OCI-LY3 (cell line): ENCODE data around the gene WWOX.

ENCODE experiments used
- H2AFZ ChIP-seq: fragments of 200-600, 300-600 bp; shearing (Covaris generic); 2 replicates; pipeline ENCODE4 v1.6.0; 2014; ENCODE audit warnings: antibody characterized with exemption, low read depth, low read length
- H3K27ac ChIP-seq: fragments of 200-600, 300-600 bp; sonication (generic); 2 replicates; pipeline ENCODE4 v1.5.1; 2014; ENCODE audit warnings: mild to moderate bottlenecking, low read length, moderate library complexity, mixed read lengths
- H3K27me3 ChIP-seq: fragments of 200-600, 300-600 bp; sonication (generic); 2 replicates; pipeline ENCODE4 v1.6.1; 2014; ENCODE audit warnings: low read depth, low read length, mixed read lengths
- H3K36me3 ChIP-seq: fragments of 200-600, 300-600 bp; sonication (generic); replicated peaks from 2 replicates; pipeline ENCODE3; 2014; ENCODE audit warnings: low read depth, low read length, mixed read lengths
- H3K4me1 ChIP-seq: fragments of 300-600, 200-600 bp; sonication (generic); 2 replicates; pipeline ENCODE4 v1.6.1; 2014; ENCODE audit warnings: low read length, mixed read lengths
- H3K4me2 ChIP-seq: fragments of 200-600, 300-600 bp; sonication (generic); 2 replicates; pipeline ENCODE4 v1.6.1; 2014; ENCODE audit warnings: low read length, mixed read lengths
- H3K4me3 ChIP-seq: fragments of 300-600, 200-600 bp; sonication (generic); 2 replicates; pipeline ENCODE4 v1.5.1; 2014; ENCODE audit warnings: antibody characterized with exemption, mild to moderate bottlenecking, low read length, moderate library complexity
- H3K79me2 ChIP-seq: fragments of 300-600, 200-600 bp; shearing (Covaris generic); 2 replicates; pipeline ENCODE4 v1.6.1; 2014; ENCODE audit warnings: mild to moderate bottlenecking, low read length, mixed read lengths
- H3K9ac ChIP-seq: fragments of 300-600, 200-600 bp; shearing (Covaris generic); 2 replicates; pipeline ENCODE4 v1.6.0; 2014; ENCODE audit warnings: mild to moderate bottlenecking, low read length, moderate library complexity
- H3K9me3 ChIP-seq: fragments of 200-600, 300-600 bp; shearing (Covaris generic); 2 replicates; pipeline ENCODE4 v1.6.1; 2014; ENCODE audit warnings: low read length, mixed read lengths; ENCODE audit not compliant: insufficient read depth
- H4K20me1 ChIP-seq: fragments of 200-600, 300-600 bp; sonication (generic); 2 replicates; pipeline ENCODE4 v1.6.1; 2016; ENCODE audit warnings: low read length, mixed read lengths; ENCODE audit not compliant: insufficient read depth
- CTCF ChIP-seq: fragments of 200-600, 300-600 bp; sonication (generic); IDR thresholded peaks from 2 replicates; pipeline ENCODE4 v1.5.1; 2014; ENCODE audit warnings: antibody characterized with exemption, low read length, low read depth
- EZH2phosphoT487 ChIP-seq: fragments of 200-600 bp; shearing (Covaris generic); IDR thresholded peaks from 2 replicates; pipeline ENCODE4 v1.6.1; 2018; ENCODE audit warnings: antibody characterized with exemption, mixed run types, low read depth

The WWOX gene

GRCh38 chr16:79184464-79185030 is 1085.1 kb downstream of the WWOX start:
- no peaks in the 10 kb centered on the region for H4K20me1 ChIP-seq
- no peak overlapping the region for H2AFZ ChIP-seq
- no peaks in the 10 kb centered on the region for H3K36me3 ChIP-seq
- H3K9me3 ChIP-seq = no peaks in the 10 kb centered on the region
- peaks cover 8% of the 10 kb centered on the region; the same call in 1 of the 2 replicates for H3K27me3 ChIP-seq
- no peak overlapping the region for H3K9ac ChIP-seq
- H3K27ac ChIP-seq = no peak overlapping the region
- H3K4me2 ChIP-seq = no peak overlapping the region
- no peaks in the 10 kb centered on the region for H3K79me2 ChIP-seq
- H3K4me1 ChIP-seq = no peaks in the 10 kb centered on the region
- no peak overlapping the region for H3K4me3 ChIP-seq
- no peak for TF ChIP-seq EZH2phosphoT487
- TF ChIP-seq CTCF = no peak

GRCh38 chr16:79185711-79186110 is 1086.3 kb downstream of the WWOX start:
- H2AFZ ChIP-seq = no peak overlapping the region
- H3K4me3 ChIP-seq = no peak overlapping the region
- no peaks in the 10 kb centered on the region for H3K4me1 ChIP-seq
- peaks cover 8% of the 10 kb centered on the region; the same call in 1 of the 2 replicates for H3K27me3 ChIP-seq
- no peaks in the 10 kb centered on the region for H4K20me1 ChIP-seq
- no peaks in the 10 kb centered on the region for H3K36me3 ChIP-seq
- H3K27ac ChIP-seq = no peak overlapping the region
- no peaks in the 10 kb centered on the region for H3K9me3 ChIP-seq
- no peak overlapping the region for H3K4me2 ChIP-seq
- H3K9ac ChIP-seq = no peak overlapping the region
- no peaks in the 10 kb centered on the region for H3K79me2 ChIP-seq
- TF ChIP-seq CTCF = no peak
- TF ChIP-seq EZH2phosphoT487 = no peak

- Histone ChIP-seq H3K27me3 (peaks cover 8% of the 10 kb centered on the region; the same call in 1 of the 2 replicates), H4K20me1 (no peaks in the 10 kb centered on the region), H3K36me3 (no peaks in the 10 kb centered on the region), H3K4me2 (no peak overlapping the region), H3K9me3 (no peaks in the 10 kb centered on the region), H3K4me1 (no peaks in the 10 kb centered on the region), H3K9ac (no peak overlapping the region), H2AFZ (no peak overlapping the region), H3K27ac (no peak overlapping the region), H3K4me3 (no peak overlapping the region), H3K79me2 (no peaks in the 10 kb centered on the region)
- TF ChIP-seq EZH2phosphoT487 = no peak
Observed at GRCh38 chr16:79186196-79186595, 1086.7 kb downstream of the WWOX start.

- Histone ChIP-seq H3K4me3 (no peak overlapping the region), H3K9me3 (no peaks in the 10 kb centered on the region)
Observed at GRCh38 chr16:79188115-79188738, 1088.8 kb downstream of the WWOX start.

More at GRCh38 chr16:79188115-79188738, 1088.8 kb downstream of the WWOX start:
- TF ChIP-seq CTCF (no peak), EZH2phosphoT487 (no peak)
- no peaks in the 10 kb centered on the region for H3K36me3 ChIP-seq
- H3K27ac ChIP-seq = no peak overlapping the region
- peaks cover 8% of the 10 kb centered on the region; the same call in 1 of the 2 replicates for H3K27me3 ChIP-seq
- no peak overlapping the region for H3K4me2 ChIP-seq
- no peaks in the 10 kb centered on the region for H3K79me2 ChIP-seq
- H2AFZ ChIP-seq = no peak overlapping the region
- no peak overlapping the region for H3K9ac ChIP-seq
- no peaks in the 10 kb centered on the region for H3K4me1 ChIP-seq
- H4K20me1 ChIP-seq = no peaks in the 10 kb centered on the region
